GM21390 (cell line): ENCODE results near the gene CDKN1C.

Source experiments
- ATAC-seq: cut with Tn5 transposase; IDR thresholded peaks from one replicate; pipeline ENCODE4 v1.9.1; 2021; ENCODE audit not compliant: unreplicated experiment

CDKN1C gene

DNA sequence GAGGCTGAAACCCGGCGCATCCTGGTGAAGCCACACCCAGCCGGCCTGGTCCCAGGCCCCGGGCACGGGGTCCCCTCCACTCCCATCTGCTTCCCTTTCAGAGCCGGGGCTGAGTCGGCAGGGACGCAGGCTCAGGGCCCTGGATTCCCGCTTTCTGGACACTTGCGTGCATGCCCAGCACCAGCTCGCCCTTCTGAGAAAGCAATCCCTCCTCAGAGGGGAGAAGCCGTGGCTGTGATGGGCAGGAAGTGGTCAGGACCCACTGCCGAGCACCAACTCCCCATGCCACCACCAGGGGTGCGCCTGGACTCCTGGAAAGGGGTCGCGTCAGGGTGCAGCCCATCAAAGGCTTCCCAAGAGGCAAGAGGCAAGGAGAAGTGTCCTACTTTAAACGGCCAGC is 15.1 kb downstream of the CDKN1C start:
- no peak for ATAC-seq

DNA sequence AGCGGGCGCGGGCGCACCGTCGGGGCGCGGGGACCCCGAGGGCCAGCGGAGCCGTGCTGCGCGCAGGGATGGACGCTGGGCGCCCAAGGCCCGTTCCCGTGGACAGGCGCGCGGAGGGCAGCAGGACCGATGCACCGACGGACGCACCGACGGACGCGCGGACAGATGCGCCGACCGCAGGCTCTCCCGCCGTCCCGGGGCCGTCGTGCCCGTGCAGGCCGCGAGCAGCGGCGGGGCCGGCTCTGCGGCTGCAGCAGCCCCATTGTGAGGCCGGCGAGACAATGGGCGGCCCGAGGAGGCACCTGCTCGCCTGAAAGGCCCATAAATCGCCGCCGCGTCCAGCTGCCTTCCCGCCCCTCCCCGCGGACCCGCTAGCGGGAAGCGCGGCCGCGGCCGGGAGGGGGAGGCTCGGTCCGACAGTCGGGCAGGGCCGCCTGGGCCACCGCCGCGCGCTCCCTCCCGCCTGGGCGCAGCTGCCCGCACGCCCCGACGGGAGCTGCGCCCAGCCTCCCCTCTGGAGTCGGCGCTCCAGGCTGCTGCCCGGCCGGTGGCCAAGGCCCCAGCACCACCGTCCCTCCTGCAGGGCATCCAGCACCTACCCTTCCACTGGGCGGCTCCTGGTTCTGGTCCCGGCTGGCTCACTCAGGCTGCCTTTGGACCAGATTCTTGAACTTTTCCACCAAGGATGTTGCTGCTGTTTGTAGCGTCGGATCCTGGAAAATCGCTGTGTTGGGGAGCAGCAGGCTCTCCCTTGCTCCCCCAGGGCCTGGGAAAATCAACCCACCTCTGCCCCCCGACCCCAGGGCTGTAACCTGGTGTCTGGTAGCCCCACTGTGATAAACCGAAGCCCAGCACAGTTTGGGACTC is 15.8 kb downstream of the CDKN1C start:
- ATAC-seq: no peak

DNA sequence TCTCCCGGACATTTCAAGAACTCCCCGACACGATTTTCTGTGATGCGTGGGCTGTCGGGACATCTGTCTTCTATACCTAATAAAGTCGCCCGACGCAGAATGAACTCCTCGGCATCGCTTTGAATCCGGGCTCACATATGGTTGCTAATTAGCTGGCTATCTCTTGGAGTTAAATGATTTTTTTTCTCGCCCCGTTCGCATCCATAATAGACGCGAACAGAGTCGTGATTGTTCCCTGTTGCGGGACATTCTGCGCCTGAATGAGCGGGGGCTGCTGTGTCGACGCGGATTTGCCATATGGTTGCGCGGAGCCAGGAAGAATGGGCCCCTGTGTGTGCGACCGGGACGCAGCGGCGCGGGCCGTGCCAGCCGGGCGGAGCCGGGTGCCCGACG is 16.4 kb downstream of the CDKN1C start:
- ATAC-seq: no peak

DNA sequence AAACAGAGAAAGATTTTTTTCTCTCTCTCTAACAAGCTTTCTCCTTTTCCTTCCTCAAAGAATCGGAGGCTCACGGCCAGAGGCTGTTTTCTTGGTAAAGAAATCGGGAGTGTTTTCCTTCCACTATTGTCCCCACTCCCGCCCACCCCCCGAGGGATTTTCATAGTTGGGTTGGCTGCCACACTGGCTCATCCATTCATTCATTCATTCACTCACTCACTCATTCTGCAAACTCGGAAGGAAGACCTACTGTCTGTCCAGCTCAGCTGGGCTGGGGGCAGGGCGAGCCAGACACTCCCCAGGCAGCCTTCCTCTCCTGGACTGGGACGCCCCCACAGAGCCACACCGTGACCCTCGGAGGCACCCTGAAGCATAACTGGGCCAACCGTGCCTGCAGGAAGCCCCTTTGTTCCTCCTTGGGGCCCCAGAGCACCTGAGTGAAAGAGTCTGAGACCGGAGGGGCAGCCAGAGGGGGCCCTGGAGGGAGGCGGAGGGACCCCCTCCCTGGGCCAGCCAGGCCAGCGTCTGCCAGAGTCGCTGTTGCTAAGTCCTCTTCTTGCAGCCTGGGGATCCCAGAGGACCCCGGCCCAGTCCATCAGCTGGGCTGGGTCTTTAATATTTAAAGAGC is 17.0 kb downstream of the CDKN1C start:
- no peak for ATAC-seq

DNA sequence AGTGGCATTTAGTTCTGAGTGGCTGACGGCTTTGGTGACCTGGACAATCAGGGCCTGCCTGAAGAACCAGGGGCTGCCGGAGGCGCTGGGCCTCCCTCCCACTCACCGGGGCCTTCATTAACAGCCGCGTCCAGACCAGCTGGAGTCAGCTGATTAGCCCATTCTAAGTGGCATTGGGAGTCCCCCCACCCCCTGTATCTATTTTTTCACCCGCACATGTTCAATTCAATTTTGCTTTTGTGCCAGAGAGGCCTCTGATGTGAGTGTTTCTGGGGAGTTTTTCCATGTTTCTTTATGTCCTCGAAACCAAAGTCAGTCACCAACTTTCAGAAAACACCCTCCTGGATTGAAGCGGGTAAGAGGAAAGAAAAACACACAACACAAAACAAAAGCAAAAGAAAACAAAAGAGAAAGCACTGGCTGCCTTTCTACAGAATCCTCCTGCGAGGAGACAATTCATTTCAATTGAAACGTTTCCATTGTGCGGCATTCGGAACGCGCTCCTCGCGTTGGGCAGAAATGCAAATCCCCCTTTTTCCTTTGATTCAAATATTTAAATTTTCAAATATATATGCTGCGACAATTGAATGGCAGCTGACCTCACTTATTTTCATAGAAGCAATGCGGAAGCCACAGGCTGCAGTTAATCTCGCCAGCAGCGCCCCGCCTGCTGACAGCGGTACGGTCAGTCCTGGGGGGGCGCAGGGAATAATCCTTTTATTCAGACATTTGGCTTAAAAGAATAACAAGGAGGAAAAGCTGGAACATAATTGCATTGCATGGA is 17.7 kb downstream of the CDKN1C start:
- no peak for ATAC-seq

DNA sequence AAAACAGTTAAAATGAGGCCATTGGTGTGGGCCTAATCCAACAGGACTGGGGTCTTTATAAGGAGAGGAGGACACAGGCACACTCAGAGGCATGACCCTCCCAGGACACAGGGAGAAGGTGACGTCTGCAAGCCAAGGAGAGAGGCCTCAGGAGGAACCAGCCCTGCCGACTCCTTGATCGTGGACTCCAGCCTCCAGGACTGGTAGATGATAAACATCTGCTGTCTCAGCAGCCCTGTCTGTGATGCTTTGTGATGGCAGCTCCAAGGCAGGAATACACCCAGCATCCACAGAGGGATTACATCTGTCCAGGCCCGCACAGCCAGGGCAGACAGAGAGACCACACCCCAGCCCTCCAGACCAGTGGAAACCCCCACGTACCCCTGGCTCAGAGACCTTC is 18.4 kb downstream of the CDKN1C start:
- ATAC-seq: no peak

DNA sequence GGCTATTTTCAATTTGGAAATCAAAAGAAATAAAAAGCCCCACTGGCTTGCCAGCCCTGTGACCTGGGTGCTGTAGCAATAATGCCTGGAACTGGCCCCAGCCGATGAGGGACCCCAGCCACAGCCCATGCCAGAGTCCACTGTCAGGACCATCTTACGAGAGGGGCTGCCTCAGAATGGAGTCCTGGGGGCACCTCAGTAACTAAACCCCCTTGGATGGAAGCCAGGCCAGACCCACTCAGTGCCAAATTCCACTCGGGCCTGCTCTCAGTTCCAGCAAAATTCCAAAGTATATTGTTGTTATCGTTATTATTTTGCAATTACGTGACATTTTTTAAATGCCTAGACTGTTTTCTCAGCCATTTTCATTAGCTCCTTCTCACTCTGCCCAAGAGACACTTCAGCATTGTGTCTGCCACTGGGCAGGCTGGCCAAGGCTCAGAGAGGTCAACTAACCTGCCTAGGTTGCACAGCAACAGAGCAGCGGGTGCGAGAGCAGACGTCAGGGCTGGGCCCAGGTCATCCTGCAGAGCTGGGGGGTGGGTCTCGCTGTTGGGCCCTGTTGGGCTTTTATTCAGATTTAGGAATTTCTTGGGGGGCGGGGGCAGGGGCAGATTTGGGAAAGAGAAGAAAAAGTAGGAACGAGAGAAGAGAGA is 19.5 kb downstream of the CDKN1C start:
- no peak for ATAC-seq

DNA sequence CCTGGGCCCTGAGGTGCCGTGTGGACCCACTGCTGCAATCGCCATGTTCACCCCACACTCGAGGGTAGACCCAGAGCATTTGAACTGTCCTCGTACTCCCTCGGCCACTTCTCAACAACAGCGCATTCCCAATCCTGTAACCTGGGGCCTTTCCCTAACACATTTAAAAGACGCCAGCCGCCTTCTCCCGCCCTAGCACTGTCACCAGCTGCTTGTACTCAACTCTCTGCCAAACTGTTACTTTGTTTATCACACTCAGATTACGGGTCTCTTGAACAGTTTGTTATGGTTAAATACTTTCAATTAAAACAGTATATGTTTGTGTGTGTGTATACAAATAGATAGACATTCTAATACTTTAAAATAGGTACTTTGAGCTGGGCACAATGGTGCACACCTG is 20.7 kb downstream of the CDKN1C start:
- ATAC-seq: no peak

DNA sequence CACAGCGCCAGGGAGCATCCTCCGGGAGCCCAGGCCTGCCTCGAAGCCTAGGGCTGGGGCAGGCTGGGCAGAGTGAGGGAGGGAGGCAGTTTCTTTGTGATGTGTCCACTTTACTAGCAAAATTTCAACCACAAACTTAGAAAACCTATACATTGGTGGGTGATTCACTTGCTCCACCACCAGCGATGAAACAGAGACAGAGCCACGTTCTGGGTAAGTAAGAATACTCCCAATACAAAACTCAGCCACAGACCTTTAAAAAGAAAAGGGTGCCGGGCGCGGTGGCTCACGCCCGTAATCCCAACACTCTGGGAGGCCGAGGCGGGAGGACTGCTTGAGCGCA is 22.3 kb downstream of the CDKN1C start:
- no peak for ATAC-seq

DNA sequence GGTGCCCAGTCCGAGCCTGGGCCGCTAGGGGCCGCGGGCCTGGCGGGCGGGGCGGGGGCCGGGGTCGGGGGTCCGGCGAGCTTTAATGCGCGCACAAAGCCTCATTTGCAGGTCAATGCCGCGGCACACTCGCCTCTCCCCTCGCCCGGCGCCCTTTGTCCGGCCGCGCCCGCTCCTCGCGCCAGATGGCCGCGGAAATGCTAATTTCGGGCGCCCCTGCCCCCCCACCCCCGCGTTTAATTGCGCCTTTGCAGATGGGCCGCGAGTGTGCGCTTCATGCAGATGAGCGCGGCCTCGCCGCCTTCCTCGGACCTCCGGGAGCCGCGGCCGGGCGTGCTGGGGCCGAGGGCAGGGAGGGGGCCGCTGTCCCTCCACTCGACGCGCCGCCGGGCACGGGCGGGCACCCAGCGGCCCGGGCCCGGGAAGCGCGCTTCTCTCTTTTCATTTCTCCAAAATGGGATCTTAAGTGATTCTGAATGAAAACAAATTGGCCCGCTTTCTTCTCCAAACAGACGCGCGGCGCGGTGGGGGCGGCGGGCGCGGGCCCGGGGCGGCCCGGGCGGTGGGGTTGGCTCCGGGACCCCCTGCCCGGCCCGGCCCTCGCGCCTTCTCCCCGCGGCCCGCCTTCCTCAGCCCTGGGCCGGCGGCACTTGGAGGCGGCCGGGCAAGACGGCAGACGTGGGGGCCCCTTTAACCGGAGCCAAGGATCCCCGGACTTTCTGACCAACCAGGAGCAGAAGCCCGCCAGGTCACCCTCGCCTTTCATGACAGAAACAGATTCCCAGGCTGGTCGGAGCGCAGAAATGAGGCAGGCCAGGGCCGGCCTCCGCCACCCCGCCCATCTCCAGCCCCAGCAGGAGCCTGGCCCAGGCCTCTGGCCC is 22.9 kb downstream of the CDKN1C start:
- ATAC-seq: no peak

DNA sequence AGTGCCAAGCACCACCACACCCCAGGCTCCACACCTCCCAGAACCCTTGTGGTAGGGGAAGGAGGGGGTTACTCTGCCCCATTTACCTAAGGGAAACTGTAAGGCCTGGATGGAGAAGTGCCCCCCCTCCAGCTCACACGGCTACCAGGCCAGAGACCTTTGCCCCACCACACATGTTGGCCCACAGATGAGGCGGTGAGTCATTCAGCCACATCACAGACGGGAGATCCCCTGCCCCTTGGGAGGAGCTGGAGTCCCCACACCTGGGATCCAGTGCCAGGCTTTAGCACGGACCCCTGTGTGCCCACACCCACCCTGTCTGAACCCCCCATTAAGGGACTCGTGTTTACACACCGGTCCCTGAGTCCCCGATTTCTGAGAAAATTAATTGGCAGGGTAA is 24.9 kb downstream of the CDKN1C start:
- ATAC-seq: no peak

DNA sequence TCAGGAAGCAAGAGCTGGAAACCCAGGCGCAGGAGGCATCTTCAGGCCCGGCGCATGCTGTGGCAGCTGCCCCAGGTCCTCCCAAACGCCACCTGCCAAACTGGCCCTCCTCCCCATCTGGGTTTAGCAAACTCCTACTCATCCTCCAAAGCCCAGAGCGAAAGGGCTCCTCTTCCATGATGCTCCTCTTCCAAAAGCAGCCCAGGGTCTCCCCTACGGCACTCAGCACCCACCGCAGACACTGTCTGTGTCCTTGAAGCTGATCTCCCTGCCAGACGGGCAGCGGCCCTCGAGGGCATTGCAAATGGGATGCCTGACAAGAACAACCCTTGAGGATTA is 25.9 kb downstream of the CDKN1C start:
- ATAC-seq: no peak

DNA sequence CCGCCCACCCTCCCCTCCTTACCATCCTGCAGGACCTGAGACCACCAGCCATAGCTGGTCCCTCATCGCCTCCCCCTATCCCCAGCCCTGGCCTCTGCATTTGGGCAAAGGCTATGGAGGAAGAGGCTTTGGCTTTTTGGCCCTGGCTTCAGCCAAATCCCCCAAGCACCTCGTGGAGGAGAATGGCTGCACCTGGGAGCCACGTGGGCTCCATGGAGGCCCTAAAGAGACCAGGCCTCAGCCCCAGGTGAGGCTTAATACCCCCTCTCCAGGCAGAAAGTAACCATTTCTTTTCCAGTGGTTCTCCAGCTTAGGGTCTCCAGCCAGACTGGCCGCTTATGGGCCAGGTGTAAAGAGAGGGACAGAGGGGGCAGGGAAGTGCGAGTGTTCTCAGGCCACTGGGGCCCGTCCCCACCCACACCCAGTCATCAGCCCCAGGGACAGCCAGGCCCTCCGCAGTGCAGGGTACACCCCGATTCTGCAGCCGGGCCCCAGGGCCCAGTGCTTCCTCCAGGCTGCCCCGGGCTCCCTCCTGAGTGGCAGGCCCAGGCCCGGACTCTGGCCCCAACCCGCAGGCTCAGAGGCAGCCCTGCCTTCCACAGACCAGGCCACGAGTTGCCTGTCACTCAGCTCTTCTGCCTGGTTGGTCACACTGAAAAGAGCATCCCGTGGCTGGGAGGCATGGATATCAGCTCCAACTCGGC is 26.4 kb downstream of the CDKN1C start:
- ATAC-seq: no peak

DNA sequence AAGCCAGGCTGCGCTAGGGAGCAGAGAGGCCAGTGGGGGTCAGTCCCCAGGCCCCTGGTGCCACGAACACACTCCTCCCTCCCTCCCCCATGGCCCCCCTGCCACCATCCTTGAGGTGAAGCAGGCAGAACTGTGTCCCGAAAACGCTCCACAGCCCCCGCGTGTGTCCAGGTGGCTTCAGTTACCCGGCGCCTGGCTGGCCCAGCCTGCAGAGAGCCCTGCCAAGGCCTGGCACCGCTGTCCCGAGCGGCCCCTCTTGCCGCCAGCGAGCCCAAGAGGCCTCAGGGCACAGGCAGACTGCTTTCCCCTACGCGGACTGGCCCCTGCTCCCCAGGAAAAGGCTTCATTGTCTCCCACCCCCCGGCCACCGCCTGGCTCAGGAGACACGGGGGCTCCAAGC is 27.7 kb downstream of the CDKN1C start:
- no peak for ATAC-seq

DNA sequence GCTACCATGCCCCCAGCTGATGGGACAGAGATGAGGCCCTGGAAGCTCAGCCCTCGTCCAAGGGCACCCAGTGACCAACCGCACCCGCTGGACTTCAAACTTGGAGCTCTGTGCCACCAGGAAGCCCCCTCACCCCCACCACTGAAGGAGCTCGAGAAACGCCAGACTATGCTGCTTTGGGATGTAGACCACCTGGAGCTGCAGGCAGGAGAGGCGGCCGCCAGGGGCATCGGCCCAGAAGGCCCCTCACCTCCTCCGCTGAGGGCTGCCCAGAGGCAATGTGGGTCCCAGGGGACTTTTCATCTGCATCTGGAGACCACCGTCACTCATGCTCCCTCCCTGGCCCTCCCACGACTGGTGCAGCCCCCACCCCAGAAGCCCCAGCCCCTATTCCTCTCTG is 28.3 kb downstream of the CDKN1C start:
- no peak for ATAC-seq

DNA sequence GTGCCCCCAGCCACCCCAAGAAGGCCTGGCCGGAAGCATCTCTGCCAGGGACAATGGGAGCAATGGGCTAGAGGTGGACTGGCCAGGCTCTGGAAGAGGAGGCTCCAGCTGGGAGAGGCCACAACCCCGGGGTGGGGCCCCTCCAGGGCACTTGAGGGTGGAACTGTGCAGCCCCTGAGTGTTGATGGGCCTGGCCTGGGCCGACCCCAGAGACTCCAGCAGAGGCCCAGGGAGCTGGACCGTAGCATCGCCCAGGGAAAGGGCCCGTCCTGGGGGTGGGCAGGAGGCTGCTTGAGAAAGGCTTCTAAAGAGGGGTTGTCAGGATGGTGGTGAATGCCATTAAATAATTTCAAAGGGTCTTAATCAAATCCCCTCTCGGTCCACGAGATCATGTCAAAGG is 30.4 kb downstream of the CDKN1C start:
- ATAC-seq: no peak

DNA sequence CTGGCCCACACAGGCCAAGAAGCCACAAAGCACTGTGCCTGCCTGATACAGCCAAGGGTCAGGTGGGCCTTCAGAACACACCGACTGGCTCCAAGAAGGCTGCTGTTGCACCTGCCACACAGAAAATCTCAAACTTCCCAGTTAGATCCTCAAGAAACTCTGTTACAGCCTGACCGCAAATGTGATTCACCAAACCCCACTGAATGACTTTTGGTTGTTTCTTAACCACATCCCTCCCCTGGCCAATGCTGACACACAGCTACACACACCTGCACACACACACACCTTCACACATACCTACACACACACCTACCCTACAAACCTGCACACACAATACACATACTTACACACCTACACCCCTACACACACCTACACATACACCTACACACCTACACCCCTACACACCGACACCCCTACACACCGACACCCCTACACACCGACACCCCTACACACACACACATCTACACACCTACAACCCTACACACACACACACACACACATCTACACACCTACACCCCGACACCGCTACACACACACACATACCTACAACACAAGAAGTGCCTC is 31.5 kb downstream of the CDKN1C start:
- no peak for ATAC-seq

DNA sequence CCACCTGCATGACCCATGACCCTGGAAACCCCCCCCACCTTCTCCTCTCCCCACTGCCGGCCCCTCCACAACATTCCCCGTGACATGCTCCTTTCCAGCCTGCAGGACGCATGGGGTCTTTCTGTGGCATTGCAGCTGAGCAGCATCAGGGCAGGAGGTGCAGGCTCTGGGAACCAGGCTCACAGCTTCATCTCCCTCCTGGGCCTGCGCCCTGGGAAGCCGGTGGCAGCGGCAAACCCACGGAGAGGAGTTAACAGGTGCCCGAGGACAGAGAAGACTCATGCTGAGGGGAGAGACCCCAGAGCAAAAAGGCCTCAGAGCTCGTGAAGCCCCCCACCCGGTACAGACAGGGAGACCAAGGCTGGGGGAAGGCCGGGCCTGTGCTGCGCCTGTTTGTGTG is 32.2 kb downstream of the CDKN1C start:
- no peak for ATAC-seq

DNA sequence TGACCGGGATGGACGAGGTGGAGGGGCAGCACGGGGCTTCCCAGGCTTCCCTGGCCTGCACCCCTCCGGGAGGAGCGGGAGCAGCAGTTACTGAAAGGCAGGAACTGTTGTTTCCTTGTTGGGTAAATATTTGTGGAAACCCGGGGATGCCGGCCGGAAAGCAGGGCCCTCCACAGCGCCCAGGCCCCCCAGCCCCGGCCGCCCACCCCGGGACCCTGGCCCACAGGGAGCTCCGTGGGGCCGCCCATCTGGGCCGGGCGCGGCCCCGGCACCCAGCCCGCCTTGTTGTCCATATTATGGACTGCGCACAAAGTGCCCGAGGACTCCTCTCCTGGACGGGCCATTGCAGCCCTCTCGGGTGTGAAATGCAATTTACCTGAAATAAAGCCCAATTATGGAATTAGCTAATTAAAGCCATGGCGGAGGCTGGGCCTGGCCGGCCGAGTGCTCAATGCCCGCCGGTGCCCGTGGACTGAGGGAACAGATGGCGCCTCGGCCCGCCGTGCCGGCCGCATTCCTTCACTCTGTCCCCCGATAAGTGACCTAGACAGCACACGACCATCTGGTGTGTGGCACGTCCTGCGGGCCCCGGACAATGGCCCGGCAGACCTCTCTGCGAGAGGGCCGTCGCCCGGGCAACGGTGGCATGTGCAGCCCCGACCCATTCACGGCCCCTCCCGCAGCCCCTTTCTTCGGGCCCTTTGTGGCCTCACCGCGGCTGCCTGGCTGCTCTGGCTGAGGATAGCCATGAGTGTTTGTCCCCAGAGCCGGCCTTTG is 35.4 kb downstream of the CDKN1C start:
- no peak for ATAC-seq
